SK-N-SH treated with all-trans-retinoic acid at 6 μM for 48 hours (cell line): ENCODE data around the gene MAGED1.

Source experiments
- ATAC-seq: fragments of 200-7000 bp; cut with Tn5 transposase; 3 replicates; pipeline ENCODE4 v1.9.1; 2020; ENCODE audit warnings: mild to moderate bottlenecking, moderate library complexity
- OSR1 ChIP-seq: fragments of 250-450 bp; sonication (Bioruptor Pico); IDR thresholded peaks from 2 replicates; pipeline ENCODE4 v1.8.0; 2022; ENCODE audit warnings: moderate library complexity, mild to moderate bottlenecking, inconsistent platforms
- POU6F1 ChIP-seq: fragments of 250-450 bp; sonication (Bioruptor Pico); IDR thresholded peaks from 2 replicates; pipeline ENCODE4 v1.8.0; 2021; ENCODE audit warnings: low read depth, mild to moderate bottlenecking, moderate library complexity, borderline replicate concordance
- TCF4 ChIP-seq: fragments of 250-450 bp; sonication (Bioruptor Pico); IDR thresholded peaks from 2 replicates; pipeline ENCODE4 v1.8.0; 2021; ENCODE audit warnings: mild to moderate bottlenecking, moderate library complexity, borderline replicate concordance
- ZNF70 ChIP-seq: fragments of 450-650 bp; formaldehyde crosslinking; IDR thresholded peaks from 2 replicates; pipeline ENCODE4 v1.5.0; 2020; ENCODE audit warnings: mild to moderate bottlenecking, moderate library complexity

The MAGED1 gene

GRCh38 chrX:51931566-51932150 is 38.2 kb downstream of the MAGED1 start:
- no peak for TF ChIP-seq OSR1 (CRISPR knock-in tag)
- TF ChIP-seq TCF4, result peak; percentile 69
- no peak for TF ChIP-seq POU6F1 (CRISPR knock-in tag)
- TF ChIP-seq ZNF70 (CRISPR knock-in tag), result no peak
- peak; percentile 20; the same call in 1 of the 3 replicates for ATAC-seq
